GM12891 (cell line): Measurements from ENCODE around the gene RAD18.

Source experiments
- DNase-seq: peaks from one replicate; pipeline ENCODE4 v3.0.0; 2011; ENCODE audit warnings: low spot score; ENCODE audit not compliant: insufficient read length
- FAIRE-seq: peaks from 2 replicates; lab custom pipeline; 2011; peaks lifted over from hg19 to GRCh38; lab: Jason Lieb, UNC
- PAX5 ChIP-seq: IDR thresholded peaks from 2 replicates; pipeline ENCODE4 v1.6.1; 2011; ENCODE audit warnings: low read length, moderate library complexity, mild to moderate bottlenecking; ENCODE audit not compliant: insufficient read depth, severe bottlenecking
- POLR2A ChIP-seq: IDR thresholded peaks from 2 replicates; pipeline ENCODE4 v1.6.1; 2011; ENCODE audit warnings: low read depth, low read length, control low read depth
- POLR2AphosphoS5 ChIP-seq: IDR thresholded peaks from 2 replicates; pipeline ENCODE4 v1.6.1; 2011; ENCODE audit warnings: low read depth, low read length, control low read depth
- POU2F2 ChIP-seq: IDR thresholded peaks from 2 replicates; pipeline ENCODE4 v1.6.1; 2011; ENCODE audit warnings: low read depth, mild to moderate bottlenecking, control low read depth, low read length, moderate library complexity
- SPI1 ChIP-seq: IDR thresholded peaks from 2 replicates; pipeline ENCODE4 v1.6.1; 2011; ENCODE audit warnings: low read depth, low read length, control low read depth
- TAF1 ChIP-seq: IDR thresholded peaks from 2 replicates; pipeline ENCODE4 v1.6.1; 2011; ENCODE audit warnings: low read depth, low read length, control low read depth

The RAD18 gene

GRCh38 chr3:8839607-8840325, 123.5 kb downstream of the RAD18 start:
- FAIRE-seq (no peak), DNase-seq (no peak)
- TF ChIP-seq TAF1 (no peak), PAX5 (no peak), POLR2AphosphoS5 (no peak), POLR2A (no peak), SPI1 (no peak), POU2F2 (no peak)

DNA sequence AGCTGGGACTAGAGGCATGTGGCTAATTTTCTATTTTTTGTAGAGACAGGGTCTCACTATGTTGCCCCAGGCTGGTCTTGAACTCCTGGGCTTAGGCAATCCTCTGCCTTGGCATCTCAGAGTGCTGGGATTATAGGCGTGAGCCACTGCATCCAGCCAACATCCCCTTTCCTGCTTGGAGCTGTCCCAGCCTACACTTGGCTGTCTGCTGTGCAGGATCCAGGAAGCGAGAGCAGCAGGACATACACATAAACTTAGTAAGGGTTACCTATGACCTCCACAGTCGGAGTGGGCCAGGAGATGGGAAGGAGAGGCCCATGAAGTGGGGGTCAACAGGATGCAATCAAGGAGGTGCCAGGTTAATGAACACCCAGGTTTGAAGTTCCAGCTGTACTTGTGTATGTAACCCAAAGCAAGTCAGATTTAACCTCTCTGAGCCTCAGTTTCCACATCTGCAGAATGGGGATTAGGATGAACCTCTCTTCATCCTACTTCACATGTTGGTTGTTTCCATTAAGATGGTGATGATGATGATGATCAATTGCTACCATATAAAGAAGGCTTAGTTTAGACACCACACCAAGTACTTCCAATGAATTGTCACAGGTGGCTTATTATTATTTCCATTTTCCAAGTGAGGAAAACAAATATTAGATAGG, 124.4 kb downstream of the RAD18 start:
- no peak for TF ChIP-seq PAX5
- TF ChIP-seq POU2F2 = no peak
- no peak for TF ChIP-seq POLR2AphosphoS5
- no peak for TF ChIP-seq POLR2A
- no peak for TF ChIP-seq SPI1
- no peak for TF ChIP-seq TAF1
- DNase-seq (no peak), FAIRE-seq (no peak)

DNA sequence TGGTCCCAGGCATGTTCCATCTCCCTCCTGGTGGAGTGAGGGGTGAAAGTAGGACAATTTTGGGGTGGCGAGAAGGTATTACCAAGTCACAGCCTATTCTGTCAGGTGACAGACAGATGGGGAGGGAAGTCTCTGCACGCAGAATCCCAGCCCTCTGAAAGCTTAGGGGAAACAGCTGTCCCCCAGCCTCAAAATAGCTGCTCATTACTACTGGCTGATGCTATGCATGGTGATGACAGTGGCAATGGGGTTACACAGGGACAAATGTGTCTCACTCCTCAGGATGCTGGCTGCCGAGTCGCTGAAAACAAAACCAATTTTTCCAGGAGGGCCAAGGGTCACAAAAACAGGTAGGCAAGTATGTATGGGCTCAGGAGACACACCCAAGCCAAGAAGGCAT, 125.0 kb downstream of the RAD18 start:
- no peak for FAIRE-seq
- DNase-seq = no peak
- TF ChIP-seq PAX5 (no peak), POLR2AphosphoS5 (no peak), POLR2A (no peak), SPI1 (no peak), TAF1 (no peak), POU2F2 (no peak)

DNA sequence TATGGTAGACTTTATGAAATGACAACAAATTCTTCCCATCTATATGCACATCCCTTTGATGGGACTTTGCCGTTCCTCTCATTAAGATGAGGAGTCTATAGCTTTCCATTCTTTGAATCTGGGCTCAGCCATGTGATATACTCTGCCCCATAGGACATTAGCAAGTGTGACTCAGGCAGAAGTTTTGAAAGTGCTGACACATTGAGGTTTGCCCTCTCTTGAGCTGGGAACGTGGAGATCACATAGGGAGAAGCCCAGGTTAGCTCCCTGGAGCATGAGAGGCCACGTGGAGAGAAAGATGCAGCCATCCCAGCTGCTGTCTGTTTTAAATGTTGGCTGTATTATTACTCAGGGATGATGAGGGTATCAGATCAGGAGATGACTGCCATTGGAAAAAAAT, 126.1 kb downstream of the RAD18 start:
- FAIRE-seq = no peak

DNA sequence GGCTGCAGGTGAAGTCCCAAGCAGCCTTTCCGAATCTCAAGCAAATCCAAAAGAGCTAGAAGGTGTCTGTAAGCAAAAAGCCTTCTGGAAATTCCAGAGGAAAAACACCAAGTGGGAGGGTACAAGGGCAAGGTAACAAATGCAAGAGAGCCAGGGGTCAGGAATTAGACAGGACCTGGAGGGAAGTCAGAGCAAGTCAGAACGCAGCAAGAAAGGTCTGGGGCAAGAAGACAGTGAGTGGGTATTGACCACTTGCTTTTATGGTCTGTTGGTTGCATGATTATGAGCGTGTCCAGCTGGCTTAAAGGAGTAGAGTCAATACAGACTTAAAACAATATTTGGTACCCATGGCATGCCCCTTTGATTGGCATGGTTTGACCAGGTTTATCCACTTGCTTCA, 127.2 kb downstream of the RAD18 start:
- DNase-seq (no peak), FAIRE-seq (no peak)
- TF ChIP-seq PAX5 = no peak
- TF ChIP-seq SPI1 = no peak
- TF ChIP-seq POLR2AphosphoS5 = no peak

More for the DNA sequence above, 126.1 kb downstream of the RAD18 start:
- DNase-seq = no peak
- TF ChIP-seq SPI1 (no peak), PAX5 (no peak), POU2F2 (no peak), TAF1 (no peak)

DNA sequence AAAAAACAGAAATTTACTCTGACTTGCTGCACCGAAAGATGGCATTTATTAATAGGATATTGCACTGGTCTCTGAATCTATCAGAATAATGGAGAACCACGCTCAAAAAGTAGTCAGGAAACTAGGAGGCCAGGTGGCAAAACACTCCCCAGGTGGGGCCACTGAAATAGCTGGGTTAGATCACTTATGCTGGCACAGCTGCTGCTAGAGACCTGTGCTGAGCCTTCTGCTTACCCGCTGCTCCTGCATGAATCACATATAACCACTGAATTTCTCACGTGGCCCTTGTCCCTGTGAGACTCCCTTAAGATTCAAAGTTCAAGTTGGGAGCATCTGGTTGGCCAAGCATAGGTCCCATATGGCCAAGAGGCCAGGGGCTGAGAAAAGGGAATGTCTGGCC, 127.9 kb downstream of the RAD18 start:
- FAIRE-seq = no peak
- TF ChIP-seq PAX5 (no peak), POLR2A (no peak), POLR2AphosphoS5 (no peak), TAF1 (no peak), SPI1 (no peak), POU2F2 (no peak)
- no peak for DNase-seq

GRCh38 chr3:8834974-8835373, 128.3 kb downstream of the RAD18 start:
- TF ChIP-seq PAX5 (no peak), POLR2A (no peak), POU2F2 (no peak), TAF1 (no peak), POLR2AphosphoS5 (no peak), SPI1 (no peak)
- no peak for DNase-seq
- no peak for FAIRE-seq

GRCh38 chr3:8827641-8828040, 135.6 kb downstream of the RAD18 start:
- TF ChIP-seq TAF1 = no peak
- no peak for TF ChIP-seq PAX5
- FAIRE-seq = no peak

More at GRCh38 chr3:8827641-8828040, 135.6 kb downstream of the RAD18 start:
- DNase-seq = no peak
